Natural killer cell (primary cell): Measurements from ENCODE around the gene UPK1B. TPM values are rescaled to one million over a fixed set of nuclear protein-coding genes. Genes with fewer than 3 reads are reported as not detected.
"Not testable (repeated sequence)": the region's sequence is repeated elsewhere in the genome, so short reads cannot be mapped to it uniquely, and the experiment has no call there.

Source experiments
- ATAC-seq, 3 donors: fragments of 150-1000 bp in 2 of 3; fragments of 200-7000 bp in 1 of 3; cut with Tn5 transposase; 1 replicate in 1 of 3; 2 replicates in 2 of 3; pipeline ENCODE4 v1.10.0; 2021; ENCODE audit warnings: mild to moderate bottlenecking in 2 of 3, moderate library complexity in 2 of 3
- DNase-seq, 2 donors: peaks; one replicate each; pipeline versions ENCODE4 v3.0.0 to v3.0.0-alpha.2; 2013 to 2021; ENCODE audit warnings: mixed read lengths in 1 of 2
- H3K27ac ChIP-seq: one replicate; pipeline ENCODE4 v1.5.1; 2013; ENCODE audit warnings: mild to moderate bottlenecking, low read length
- H3K27me3 ChIP-seq: one replicate; pipeline ENCODE4 v1.6.1; 2013; ENCODE audit warnings: low read length; ENCODE audit not compliant: control insufficient read depth, insufficient read depth
- H3K36me3 ChIP-seq: one replicate; pipeline ENCODE4 v1.6.1; 2013; ENCODE audit warnings: low read length; ENCODE audit not compliant: control insufficient read depth, insufficient read depth
- H3K4me1 ChIP-seq: one replicate; pipeline ENCODE4 v1.6.1; 2013; ENCODE audit warnings: low read length; ENCODE audit not compliant: control insufficient read depth, insufficient read depth
- H3K4me3 ChIP-seq: one replicate; pipeline ENCODE4 v1.5.1; 2013; ENCODE audit warnings: low read length
- H3K9me3 ChIP-seq: one replicate; pipeline ENCODE4 v1.6.1; 2013; ENCODE audit warnings: low read length; ENCODE audit not compliant: control insufficient read depth, insufficient read depth
- H3K27ac Mint-ChIP-seq, 2 donors: one replicate each; pipeline ENCODE4 v1.8.0; 2022; ENCODE audit warnings: mild to moderate bottlenecking in 2 of 2, mixed read lengths in 2 of 2, moderate library complexity in 1 of 2
- H3K27me3 Mint-ChIP-seq, 2 donors: one replicate each; pipeline ENCODE4 v1.8.0; 2022; ENCODE audit warnings: low read depth in 2 of 2, mixed read lengths in 2 of 2
- H3K36me3 Mint-ChIP-seq: one replicate; pipeline ENCODE4 v1.8.0; 2022; ENCODE audit warnings: mixed read lengths
- H3K4me1 Mint-ChIP-seq, 2 donors: one replicate each; pipeline ENCODE4 v1.8.0; 2022; ENCODE audit warnings: mixed read lengths in 2 of 2
- H3K4me3 Mint-ChIP-seq: one replicate; pipeline ENCODE4 v1.8.0; 2022; ENCODE audit warnings: mild to moderate bottlenecking, moderate library complexity, mixed read lengths
- H3K9me3 Mint-ChIP-seq, 2 donors: one replicate each; pipeline ENCODE4 v1.8.0; 2022; ENCODE audit warnings: mixed read lengths in 2 of 2
- CTCF ChIP-seq: fragments of 200-600 bp; IDR thresholded peaks from one replicate; pipeline ENCODE4 v1.8.0; 2022; ENCODE audit warnings: antibody characterized with exemption
- WGBS: methylation state at CpG from one replicate; pipeline ENCODE4 v1.1.7; 2013; ENCODE audit warnings: missing lambda C conversion rate; ENCODE audit not compliant: insufficient coverage; 5-methylcytosine and 5-hydroxymethylcytosine counted together
- intact Hi-C: fragments of 100-400 bp; cut with micrococcal nuclease; formaldehyde crosslinking; loops from one replicate; pipeline ENCODE4 v1.14.2; 2022
- total RNA-seq, 4 donors: library from RNA; stranded (reverse); fragments of 120-200 nt in 1 of 4; gene quantifications; one replicate each; pipeline versions ENCODE4 v1.2.3 to v1.2.4, GENCODE V29; 2013 to 2022

Gene UPK1B
- total RNA-seq, 3 donors from 2014 or later (not counting 1 experiment from before 2014, with no cell fraction given): not detected

DNA sequence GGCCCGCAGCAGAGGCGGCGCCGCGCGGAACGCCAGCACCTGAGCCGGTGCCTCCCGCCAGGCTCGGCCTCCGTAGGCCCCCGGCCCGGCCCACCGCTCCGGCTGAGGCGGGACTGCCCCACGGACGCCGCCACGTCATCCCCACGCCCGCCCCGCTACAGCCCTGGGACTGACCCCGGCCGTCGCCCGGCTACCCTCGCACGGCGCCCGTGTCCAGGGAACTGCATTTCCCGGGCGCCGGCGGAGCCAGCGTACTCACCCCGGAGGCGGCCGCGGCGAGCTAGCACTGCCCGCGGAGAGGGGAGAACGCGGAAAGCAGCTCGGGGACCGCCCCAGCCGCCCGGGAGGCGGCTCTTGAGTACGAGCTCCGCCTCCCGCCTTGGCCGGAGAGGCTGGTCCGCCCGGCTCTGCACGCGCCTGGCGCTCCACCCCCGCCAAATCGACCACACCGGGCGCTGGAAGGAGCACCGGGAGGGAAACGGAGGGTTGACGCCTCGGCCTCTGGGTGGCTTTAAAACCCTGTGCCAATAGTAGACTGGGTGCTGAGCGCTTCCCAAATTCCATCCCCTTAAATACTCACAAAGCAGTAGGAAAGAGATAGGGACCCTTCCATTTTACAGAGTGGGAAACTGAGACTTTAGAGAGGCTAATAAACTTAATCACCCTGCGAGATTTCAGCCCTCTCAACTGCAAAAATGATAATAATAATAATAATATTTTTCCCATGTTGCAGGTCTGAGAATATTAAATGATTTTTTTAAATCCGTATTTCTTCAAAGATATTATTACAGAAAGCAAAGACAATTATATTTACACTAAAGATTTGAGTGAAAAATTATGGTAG lies 67.4 kb downstream of the UPK1B start, which contains the start of gene B4GALT4:
Gene B4GALT4 (minus strand): TSS at position 288 of the 844 bp plus-strand sequence. CDS start 10,779 bp downstream, outside the sequence.
- no peak for TF ChIP-seq CTCF
- under 1% methylated on average over 67 of the region's 70 CpGs for WGBS

GRCh38 chr3:119242387-119243057 lies 69.1 kb downstream of the UPK1B start:
- H3K27ac ChIP-seq, H3K36me3 Mint-ChIP-seq, H3K36me3 ChIP-seq, H3K4me3 Mint-ChIP-seq, H3K27me3 ChIP-seq, H3K9me3 ChIP-seq, H3K27me3 Mint-ChIP-seq, H3K27ac Mint-ChIP-seq, ATAC-seq, DNase-seq, H3K4me3 ChIP-seq, H3K9me3 Mint-ChIP-seq: not testable (repeated sequence)
- WGBS: 97% methylated on average over 45 of the region's 49 CpGs
- peaks cover 12 to 20% of the 10 kb centered on the region in 2 donors for H3K4me1 Mint-ChIP-seq
- intact Hi-C loops: loop anchor here (5.0 kb wide), 1 partner anchor 110 kb away; no protein-coding TSS in a partner anchor
- H3K4me1 ChIP-seq: peaks cover 27% of the 10 kb centered on the region

More for the DNA sequence above, 67.4 kb downstream of the UPK1B start, which contains the start of gene B4GALT4:
- H3K4me1 ChIP-seq: peaks cover 37% of the 10 kb centered on the region
- Mint-ChIP-seq H3K4me3 (peak within 1 kb of the TSS; percentile 96), H3K4me1 (peaks cover 29 to 37% of the 10 kb centered on the region in 2 donors), H3K27me3 (no peaks in the 10 kb centered on the region), H3K27ac (peak within 1 kb of the TSS; percentile 92 to 96), H3K36me3 (no peaks in the 10 kb centered on the region), H3K9me3 (no peaks in the 10 kb centered on the region)
- no peaks in the 10 kb centered on the region for H3K9me3 ChIP-seq
- H3K36me3 ChIP-seq: peaks cover 3% of the 10 kb centered on the region
- intact Hi-C loops: loop anchor here (1.0 to 5.0 kb wide), 4 partner anchors 52 to 359 kb away; no protein-coding TSS in a partner anchor
- ATAC-seq: peak; percentile 78 to 91 (median 84)
- peak; percentile 79 to 80 for DNase-seq
- H3K27me3 ChIP-seq: no peaks in the 10 kb centered on the region
- H3K4me3 ChIP-seq: peak within 1 kb of the TSS; percentile 49
- H3K27ac ChIP-seq: peak within 1 kb of the TSS; percentile 79

DNA sequence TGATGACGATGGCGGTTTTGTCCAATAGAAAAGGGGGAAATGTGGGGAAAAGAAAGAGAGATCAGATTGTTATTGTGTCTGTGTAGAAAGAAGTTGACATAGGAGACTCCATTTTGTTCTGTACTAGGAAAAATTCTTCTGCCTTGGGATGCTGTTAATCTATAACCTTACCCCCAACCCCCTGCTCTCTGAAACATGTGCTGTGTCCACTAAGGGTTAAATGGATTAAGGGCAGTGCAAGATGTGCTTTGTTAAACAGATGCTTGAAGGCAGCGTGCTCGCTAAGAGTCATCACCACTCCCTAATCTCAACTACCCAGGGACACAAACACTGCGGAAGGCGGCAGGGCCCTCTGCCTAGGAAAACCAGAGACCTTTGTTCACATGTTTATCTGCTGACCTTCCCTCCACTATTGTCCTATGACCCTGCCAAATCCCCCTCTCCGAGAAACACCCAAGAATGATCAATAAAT lies 69.7 kb downstream of the UPK1B start:
- not testable (repeated sequence) for H3K36me3 Mint-ChIP-seq, ATAC-seq, H3K27ac Mint-ChIP-seq, H3K36me3 ChIP-seq, H3K4me3 ChIP-seq, DNase-seq, H3K9me3 ChIP-seq, H3K9me3 Mint-ChIP-seq, H3K4me3 Mint-ChIP-seq, H3K27ac ChIP-seq, H3K27me3 ChIP-seq, H3K27me3 Mint-ChIP-seq
- 100% methylated on average over 1 of the region's 7 CpGs for WGBS
- intact Hi-C loops: loop anchor here (5.0 kb wide), 1 partner anchor 109 kb away; no protein-coding TSS in a partner anchor
- H3K4me1 Mint-ChIP-seq: peaks cover 10 to 18% of the 10 kb centered on the region in 2 donors
- H3K4me1 ChIP-seq: peaks cover 23% of the 10 kb centered on the region

DNA sequence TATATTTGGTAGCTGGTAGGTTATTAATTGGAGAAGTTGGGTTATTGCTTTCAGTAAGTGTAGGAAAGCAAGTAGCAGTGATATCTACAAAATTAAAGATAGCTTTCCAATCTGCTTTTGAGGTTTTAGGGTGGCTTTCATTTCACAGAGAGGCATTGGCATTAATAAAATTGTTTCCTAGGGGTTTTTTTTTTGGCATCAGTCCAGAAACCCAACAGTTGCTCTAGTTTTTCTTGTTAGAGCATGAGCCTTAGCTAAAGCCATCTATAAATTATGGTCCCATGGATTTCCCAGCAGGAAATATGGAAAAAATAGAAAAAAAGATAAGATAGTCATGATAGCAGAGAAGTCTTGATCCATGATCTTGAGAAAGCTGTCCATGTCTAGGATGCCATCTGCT lies 70.3 kb downstream of the UPK1B start:
- no peak overlapping the region for H3K27ac ChIP-seq
- Mint-ChIP-seq H3K9me3 (peaks cover 0 to 5% of the 10 kb centered on the region in 2 donors), H3K4me1 (peaks cover 10 to 18% of the 10 kb centered on the region in 2 donors), H3K4me3 (no peak overlapping the region), H3K27me3 (peaks cover 0 to 4% of the 10 kb centered on the region in 2 donors), H3K27ac (no peak overlapping the region), H3K36me3 (no peaks in the 10 kb centered on the region)
- no peak for TF ChIP-seq CTCF
- H3K36me3 ChIP-seq: no peaks in the 10 kb centered on the region
- ATAC-seq: no peak
- H3K27me3 ChIP-seq: no peaks in the 10 kb centered on the region
- H3K4me3 ChIP-seq: no peak overlapping the region
- intact Hi-C loops: loop anchor here (5.0 kb wide), 1 partner anchor 109 kb away; no protein-coding TSS in a partner anchor
- no peaks in the 10 kb centered on the region for H3K9me3 ChIP-seq
- no peak for DNase-seq
- peaks cover 20% of the 10 kb centered on the region for H3K4me1 ChIP-seq
